GM12878 (cell line): ENCODE results near the gene SMPD3. TPM values are rescaled to one million over a fixed set of nuclear protein-coding genes. Genes with fewer than 3 reads are reported as not detected.

Experiments
- BCL11A ChIP-seq: IDR thresholded peaks from 2 replicates; pipeline ENCODE4 v1.6.1; 2011; ENCODE audit warnings: low read depth, low read length
- CBFB ChIP-seq: IDR thresholded peaks from 2 replicates; pipeline ENCODE4 v1.6.1; 2016; ENCODE audit warnings: antibody characterized with exemption, low read depth
- CBX3 ChIP-seq: fragments of 200-600 bp; sonication (generic); IDR thresholded peaks from 2 replicates; pipeline ENCODE4 v1.6.1; 2016; ENCODE audit warnings: low read depth, borderline replicate concordance
- CREB1 ChIP-seq: IDR thresholded peaks from 2 replicates; pipeline ENCODE4 v1.6.1; 2012; ENCODE audit warnings: low read depth, mild to moderate bottlenecking, inconsistent platforms
- CREM ChIP-seq: IDR thresholded peaks from 2 replicates; pipeline ENCODE4 v1.6.1; 2014; ENCODE audit warnings: antibody characterized with exemption, low read depth
- HDGF ChIP-seq: fragments of 450-650 bp; IDR thresholded peaks from 2 replicates; pipeline ENCODE4 v1.6.1; 2016; ENCODE audit warnings: antibody characterized with exemption
- IRF4 ChIP-seq: IDR thresholded peaks from 2 replicates; pipeline ENCODE4 v1.6.1; 2011; ENCODE audit warnings: low read depth, low read length
- JUND ChIP-seq: IDR thresholded peaks from 2 replicates; pipeline ENCODE4 v1.6.1; 2012; ENCODE audit warnings: low read depth, mild to moderate bottlenecking, low read length, improper control_type of control experiment, moderate library complexity
- KDM1A ChIP-seq: fragments of 200-600 bp; sonication (generic); IDR thresholded peaks from 2 replicates; pipeline ENCODE4 v1.6.1; 2016; ENCODE audit warnings: borderline replicate concordance
- MTA2 ChIP-seq: fragments of 450-650 bp; IDR thresholded peaks from 2 replicates; pipeline ENCODE4 v1.6.1; 2016; ENCODE audit warnings: low read depth, mild to moderate bottlenecking, moderate library complexity
- MYC ChIP-seq: IDR thresholded peaks from 2 replicates; pipeline ENCODE4 v1.6.1; 2011; ENCODE audit warnings: mild to moderate bottlenecking, low read length, moderate library complexity, inconsistent platforms; ENCODE audit not compliant: insufficient read depth, insufficient replicate concordance, insufficient read length, severe bottlenecking
- NFYA ChIP-seq: IDR thresholded peaks from 2 replicates; pipeline ENCODE4 v1.6.1; 2011; ENCODE audit warnings: low read depth, mild to moderate bottlenecking, low read length, improper control_type of control experiment, borderline replicate concordance
- NR2C2 ChIP-seq: IDR thresholded peaks from 2 replicates; pipeline ENCODE4 v1.6.1; 2011; ENCODE audit warnings: borderline replicate concordance, low read depth; ENCODE audit not compliant: control insufficient read depth, insufficient read length
- PAX8 ChIP-seq: fragments of 450-650 bp; IDR thresholded peaks from 2 replicates; pipeline ENCODE4 v1.6.1; 2017; ENCODE audit warnings: mild to moderate bottlenecking, moderate library complexity
- POLR2AphosphoS2 ChIP-seq: IDR thresholded peaks from 2 replicates; pipeline ENCODE4 v1.6.1; 2011; ENCODE audit warnings: low read depth, mild to moderate bottlenecking, low read length, improper control_type of control experiment, moderate library complexity
- SMAD1 ChIP-seq: fragments of 450-650 bp; IDR thresholded peaks from 2 replicates; pipeline ENCODE4 v1.6.1; 2018; ENCODE audit warnings: mild to moderate bottlenecking, low read depth; ENCODE audit not compliant: partially characterized antibody
- SMARCA5 ChIP-seq: fragments of 450-650 bp; IDR thresholded peaks from 2 replicates; pipeline ENCODE4 v1.6.1; 2017; ENCODE audit warnings: mild to moderate bottlenecking
- SP1 ChIP-seq: IDR thresholded peaks from one replicate; pipeline ENCODE4 v1.6.1; 2011; ENCODE audit warnings: low read depth, low read length
- SREBF1 ChIP-seq: IDR thresholded peaks from 2 replicates; pipeline ENCODE4 v1.6.1; 2012; ENCODE audit warnings: mild to moderate bottlenecking, low read length
- SREBF2 ChIP-seq: IDR thresholded peaks from 2 replicates; pipeline ENCODE4 v1.6.1; 2012; ENCODE audit warnings: mild to moderate bottlenecking, low read length
- SRF ChIP-seq, 2 experiments: IDR thresholded peaks; 2 replicates each; pipeline ENCODE4 v1.6.1; 2011; ENCODE audit warnings: low read depth in 2 of 2, low read length in 2 of 2, mild to moderate bottlenecking in 1 of 2, moderate library complexity in 1 of 2
- SUPT20H ChIP-seq: IDR thresholded peaks from 2 replicates; pipeline ENCODE4 v1.6.1; 2011; ENCODE audit warnings: low read depth, mild to moderate bottlenecking, low read length, moderate library complexity, borderline replicate concordance; ENCODE audit not compliant: control insufficient read depth
- TARDBP ChIP-seq: IDR thresholded peaks from 2 replicates; pipeline ENCODE4 v1.6.1; 2016; ENCODE audit warnings: borderline replicate concordance
- TCF12 ChIP-seq: IDR thresholded peaks from 2 replicates; pipeline ENCODE4 v1.6.1; 2011; ENCODE audit warnings: low read depth, mild to moderate bottlenecking, low read length
- TCF3 ChIP-seq: IDR thresholded peaks from 2 replicates; pipeline ENCODE4 v1.6.1; 2012; ENCODE audit warnings: low read depth, mild to moderate bottlenecking, low read length, borderline replicate concordance; ENCODE audit not compliant: insufficient read depth
- TCF7 ChIP-seq: IDR thresholded peaks from 2 replicates; pipeline ENCODE4 v1.6.1; 2014; ENCODE audit warnings: antibody characterized with exemption, borderline replicate concordance
- ZNF274 ChIP-seq: IDR thresholded peaks from one replicate; pipeline ENCODE4 v1.8.0; 2011; ENCODE audit not compliant: insufficient read length, insufficient read depth
- ZNF384 ChIP-seq: IDR thresholded peaks from 2 replicates; pipeline ENCODE4 v1.6.1; 2012; ENCODE audit warnings: low read depth, mild to moderate bottlenecking, low read length, improper control_type of control experiment, borderline replicate concordance
- polyA plus RNA-seq, 11 experiments: library from polyadenylated mRNA; depleted of rRNA in 4 of 11; unstranded in 6 of 11; stranded (reverse) in 5 of 11; fragments of >200 nt; fragmentation: Nextera tagmentation in 4 of 11; fragmentation: Illumina TruSeq in 1 of 11; extraction: Ambion mirVana in 4 of 11; extraction: Trizol in 1 of 11; gene quantifications; 1 replicate in 1 of 11; 2 replicates in 10 of 11; pipeline versions ENCODE4 v1.2.1 to v1.2.3, GENCODE V29; 2011 to 2016; ENCODE audit warnings: inconsistent platforms in 2 of 11, missing spikeins in 2 of 11, low read depth in 1 of 11
- total RNA-seq, 4 experiments: library from RNA; depleted of rRNA in 3 of 4; stranded (reverse); fragments of >200 nt in 3 of 4; fragmentation: Illumina TruSeq in 1 of 4; extraction: Trizol in 1 of 4; gene quantifications; 2 replicates each; pipeline versions ENCODE4 v1.2.1 to v1.2.3, GENCODE V29; 2013 to 2021
- TF ChIP-seq, protein P1 (sequence below): fragments of 150-350 bp; IDR thresholded peaks from 2 replicates; pipeline ENCODE4 v1.6.1; 2016; ENCODE audit warnings: low read depth, low read length
- TF ChIP-seq, protein P2 (sequence below): fragments of 450-650 bp; conservative IDR thresholded peaks from 2 replicates; pipeline ENCODE4 v1.6.1; 2017; ENCODE audit warnings: mild to moderate bottlenecking, moderate library complexity

SMPD3 gene
- total and polyA plus RNA-seq, 10 of the 15 experiments (the other 5 are each of a cell fraction or from before 2014, with no cell fraction given), result 0.04 to 2.0 (median 1.2) TPM

DNA sequence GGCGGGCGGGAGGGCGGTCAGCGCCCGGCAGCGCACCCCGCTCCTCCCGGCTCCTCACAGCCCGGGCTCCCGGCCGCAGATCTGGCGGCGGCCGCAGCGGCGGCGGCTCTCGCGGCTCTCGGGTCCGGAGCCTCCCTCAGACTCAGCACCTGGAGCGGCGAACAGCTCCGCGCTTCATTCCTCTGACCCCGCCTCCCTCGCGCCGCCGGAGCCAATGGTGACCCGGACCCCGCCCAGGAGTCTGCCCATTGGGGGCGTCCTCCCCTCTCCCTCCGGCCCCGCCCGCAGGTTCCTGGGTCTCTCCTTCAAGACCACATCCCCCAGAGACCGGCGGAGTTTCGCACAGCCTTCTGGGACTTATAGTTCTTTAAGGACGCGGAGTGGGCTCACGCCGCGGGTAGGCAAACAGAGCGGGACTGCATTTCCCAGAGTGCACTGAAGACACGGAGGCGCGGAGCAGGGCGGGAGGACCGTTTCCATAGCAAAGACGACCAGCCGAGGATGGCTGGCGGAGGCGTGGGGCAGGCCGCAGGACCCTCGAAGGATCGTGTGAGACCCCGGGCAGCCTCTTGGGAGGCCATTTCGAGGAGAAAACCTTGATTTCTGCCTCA lies at the start of gene SMPD3 (continued):
- TF ChIP-seq IRF4 (no peak), SP1 (peak; percentile 35), JUND (no peak), SUPT20H (no peak), CBX3 (no peak), TCF7 (no peak), TARDBP (peak; percentile 93), SREBF1 (peak; percentile 58), TCF3 (no peak), MYC (no peak), SMAD1 (no peak), MTA2 (no peak), KDM1A (no peak), NFYA (no peak), CREB1 (peak; percentile 86), BCL11A (no peak), NR2C2 (no peak), ZNF274 (no peak), SREBF2 (no peak), POLR2AphosphoS2 (no peak), CBFB (peak; percentile 32; the same call in 1 of the 2 replicates), TCF12 (no peak), CREM (peak; percentile 93), HDGF (no peak), ZNF384 (no peak), PAX8 (no peak), SMARCA5 (no peak), SRF (IDR thresholded peaks at IDR 0.05; ENCODE audit: low read depth in 2 of 2, low read length in 2 of 2) (0 out of 4 replicates have a peak, but pooled peaks of 1 of the 2 experiments have one; percentile 48)
- TF ChIP-seq, protein P1, sequence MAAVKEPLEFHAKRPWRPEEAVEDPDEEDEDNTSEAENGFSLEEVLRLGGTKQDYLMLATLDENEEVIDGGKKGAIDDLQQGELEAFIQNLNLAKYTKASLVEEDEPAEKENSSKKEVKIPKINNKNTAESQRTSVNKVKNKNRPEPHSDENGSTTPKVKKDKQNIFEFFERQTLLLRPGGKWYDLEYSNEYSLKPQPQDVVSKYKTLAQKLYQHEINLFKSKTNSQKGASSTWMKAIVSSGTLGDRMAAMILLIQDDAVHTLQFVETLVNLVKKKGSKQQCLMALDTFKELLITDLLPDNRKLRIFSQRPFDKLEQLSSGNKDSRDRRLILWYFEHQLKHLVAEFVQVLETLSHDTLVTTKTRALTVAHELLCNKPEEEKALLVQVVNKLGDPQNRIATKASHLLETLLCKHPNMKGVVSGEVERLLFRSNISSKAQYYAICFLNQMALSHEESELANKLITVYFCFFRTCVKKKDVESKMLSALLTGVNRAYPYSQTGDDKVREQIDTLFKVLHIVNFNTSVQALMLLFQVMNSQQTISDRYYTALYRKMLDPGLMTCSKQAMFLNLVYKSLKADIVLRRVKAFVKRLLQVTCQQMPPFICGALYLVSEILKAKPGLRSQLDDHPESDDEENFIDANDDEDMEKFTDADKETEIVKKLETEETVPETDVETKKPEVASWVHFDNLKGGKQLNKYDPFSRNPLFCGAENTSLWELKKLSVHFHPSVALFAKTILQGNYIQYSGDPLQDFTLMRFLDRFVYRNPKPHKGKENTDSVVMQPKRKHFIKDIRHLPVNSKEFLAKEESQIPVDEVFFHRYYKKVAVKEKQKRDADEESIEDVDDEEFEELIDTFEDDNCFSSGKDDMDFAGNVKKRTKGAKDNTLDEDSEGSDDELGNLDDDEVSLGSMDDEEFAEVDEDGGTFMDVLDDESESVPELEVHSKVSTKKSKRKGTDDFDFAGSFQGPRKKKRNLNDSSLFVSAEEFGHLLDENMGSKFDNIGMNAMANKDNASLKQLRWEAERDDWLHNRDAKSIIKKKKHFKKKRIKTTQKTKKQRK, result no peak
- TF ChIP-seq, protein P2, sequence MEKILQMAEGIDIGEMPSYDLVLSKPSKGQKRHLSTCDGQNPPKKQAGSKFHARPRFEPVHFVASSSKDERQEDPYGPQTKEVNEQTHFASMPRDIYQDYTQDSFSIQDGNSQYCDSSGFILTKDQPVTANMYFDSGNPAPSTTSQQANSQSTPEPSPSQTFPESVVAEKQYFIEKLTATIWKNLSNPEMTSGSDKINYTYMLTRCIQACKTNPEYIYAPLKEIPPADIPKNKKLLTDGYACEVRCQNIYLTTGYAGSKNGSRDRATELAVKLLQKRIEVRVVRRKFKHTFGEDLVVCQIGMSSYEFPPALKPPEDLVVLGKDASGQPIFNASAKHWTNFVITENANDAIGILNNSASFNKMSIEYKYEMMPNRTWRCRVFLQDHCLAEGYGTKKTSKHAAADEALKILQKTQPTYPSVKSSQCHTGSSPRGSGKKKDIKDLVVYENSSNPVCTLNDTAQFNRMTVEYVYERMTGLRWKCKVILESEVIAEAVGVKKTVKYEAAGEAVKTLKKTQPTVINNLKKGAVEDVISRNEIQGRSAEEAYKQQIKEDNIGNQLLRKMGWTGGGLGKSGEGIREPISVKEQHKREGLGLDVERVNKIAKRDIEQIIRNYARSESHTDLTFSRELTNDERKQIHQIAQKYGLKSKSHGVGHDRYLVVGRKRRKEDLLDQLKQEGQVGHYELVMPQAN, result peak; percentile 47
